NCI-H2171 treated with DMSO at 0.1 percent for 48 hours (cell line): ENCODE measurements around the gene RALGAPA2.

Source experiments
- DNase-seq: peaks from one replicate; lab custom pipeline; 2025; lab: John Stamatoyannopoulos, UW

Gene RALGAPA2

GRCh38 chr20:20683481-20684321, 28.7 kb downstream of the RALGAPA2 start:
- DNase-seq: no peak

- DNase-seq: no peak
These were observed 29.4 kb downstream of the RALGAPA2 start for GRCh38 chr20:20683020-20683419.

- DNase-seq: no peak
These were observed 31.4 kb downstream of the RALGAPA2 start for GRCh38 chr20:20680991-20681508.

GRCh38 chr20:20679316-20679715, 33.1 kb downstream of the RALGAPA2 start:
- no peak for DNase-seq

GRCh38 chr20:20677186-20677585, 35.3 kb downstream of the RALGAPA2 start:
- DNase-seq: peak; percentile 66

GRCh38 chr20:20668639-20669038, 43.8 kb downstream of the RALGAPA2 start:
- DNase-seq: no peak

- no peak for DNase-seq
These were observed 46.1 kb downstream of the RALGAPA2 start for GRCh38 chr20:20666359-20666758.

- DNase-seq: no peak
These were observed 46.7 kb downstream of the RALGAPA2 start for GRCh38 chr20:20665606-20666332.

- DNase-seq: peak; percentile 86
These were observed 47.5 kb downstream of the RALGAPA2 start for GRCh38 chr20:20664795-20665589.

- DNase-seq: no peak
These were observed 48.6 kb downstream of the RALGAPA2 start for GRCh38 chr20:20663841-20664240.

- DNase-seq: no peak
These were observed 53.5 kb downstream of the RALGAPA2 start for GRCh38 chr20:20658871-20659431.

GRCh38 chr20:20658123-20658522, 54.3 kb downstream of the RALGAPA2 start:
- DNase-seq: no peak

- DNase-seq: no peak
These were observed 55.4 kb downstream of the RALGAPA2 start for GRCh38 chr20:20657092-20657491.

GRCh38 chr20:20655883-20656282, 56.6 kb downstream of the RALGAPA2 start:
- DNase-seq: no peak

GRCh38 chr20:20649945-20650344, 62.5 kb downstream of the RALGAPA2 start:
- DNase-seq: no peak

- no peak for DNase-seq
These were observed 68.5 kb downstream of the RALGAPA2 start for GRCh38 chr20:20643927-20644326.

- no peak for DNase-seq
These were observed 70.7 kb downstream of the RALGAPA2 start for GRCh38 chr20:20641783-20642182.

- no peak for DNase-seq
These were observed 73.6 kb downstream of the RALGAPA2 start for GRCh38 chr20:20638878-20639277.

GRCh38 chr20:20637998-20638725, 74.3 kb downstream of the RALGAPA2 start:
- no peak for DNase-seq

- no peak for DNase-seq
These were observed 77.4 kb downstream of the RALGAPA2 start for GRCh38 chr20:20635006-20635405.

GRCh38 chr20:20632644-20633043, 79.8 kb downstream of the RALGAPA2 start:
- DNase-seq: no peak
